GM18870 (cell line): ENCODE results near the gene DNAAF1.
"Not testable (repeated sequence)": the region's sequence is repeated elsewhere in the genome, so short reads cannot be mapped to it uniquely, and the experiment has no call there.

Experiments
- ATAC-seq: cut with Tn5 transposase; IDR thresholded peaks from one replicate; pipeline ENCODE4 v1.9.1; 2021; ENCODE audit warnings: moderate library complexity; ENCODE audit not compliant: unreplicated experiment

The DNAAF1 gene

GRCh38 chr16:84205123-84205522 lies 60.0 kb downstream of the DNAAF1 start:
- not testable (repeated sequence) for ATAC-seq

- no peak for ATAC-seq
Observed at GRCh38 chr16:84205976-84206691, 61.0 kb downstream of the DNAAF1 start.

- no peak for ATAC-seq
Observed at GRCh38 chr16:84207251-84207650, 62.1 kb downstream of the DNAAF1 start.

GRCh38 chr16:84207879-84208278 lies 62.8 kb downstream of the DNAAF1 start:
- ATAC-seq: no peak

- no peak for ATAC-seq
Observed at GRCh38 chr16:84209989-84210388, 64.9 kb downstream of the DNAAF1 start.

- ATAC-seq: no peak
Observed at GRCh38 chr16:84212154-84212553, 67.0 kb downstream of the DNAAF1 start.

GRCh38 chr16:84212631-84213030 lies 67.5 kb downstream of the DNAAF1 start:
- no peak for ATAC-seq

- no peak for ATAC-seq
Observed at GRCh38 chr16:84214451-84215066, 69.5 kb downstream of the DNAAF1 start.

- ATAC-seq: no peak
Observed at GRCh38 chr16:84215531-84215930, 70.4 kb downstream of the DNAAF1 start.

- not testable (repeated sequence) for ATAC-seq
Observed at GRCh38 chr16:84216144-84216543, 71.0 kb downstream of the DNAAF1 start.

- no peak for ATAC-seq
Observed at GRCh38 chr16:84218176-84218823, 73.2 kb downstream of the DNAAF1 start.

- ATAC-seq: no peak
Observed at GRCh38 chr16:84218956-84219355, 73.8 kb downstream of the DNAAF1 start.

- no peak for ATAC-seq
Observed at GRCh38 chr16:84220851-84221250, 75.7 kb downstream of the DNAAF1 start.

- no peak for ATAC-seq
Observed at GRCh38 chr16:84223456-84223855, 78.3 kb downstream of the DNAAF1 start.

GRCh38 chr16:84224554-84224953 lies 79.4 kb downstream of the DNAAF1 start:
- no peak for ATAC-seq

GRCh38 chr16:84225126-84225525 lies 80.0 kb downstream of the DNAAF1 start:
- ATAC-seq: no peak

GRCh38 chr16:84225571-84225970 lies 80.5 kb downstream of the DNAAF1 start:
- ATAC-seq: no peak

GRCh38 chr16:84226026-84226425 lies 80.9 kb downstream of the DNAAF1 start:
- ATAC-seq: no peak
